Fibroblast of skin of left biceps (primary cell): ENCODE data around the gene IFFO2.

Source experiments
- DNase-seq, 2 experiments: peaks; one replicate each; pipeline ENCODE4 v3.0.0-alpha.2; 2013; ENCODE audit warnings: low read depth in 2 of 2

The IFFO2 gene

GRCh38 chr1:18972531-18972930 is 16.1 kb upstream of the IFFO2 start:
- no peak for DNase-seq

- no peak for DNase-seq
These were observed 14.3 kb upstream of the IFFO2 start for GRCh38 chr1:18970762-18971161.

GRCh38 chr1:18970358-18970757 is 13.9 kb upstream of the IFFO2 start:
- DNase-seq = no peak

GRCh38 chr1:18967066-18967690 is 10.7 kb upstream of the IFFO2 start:
- DNase-seq = no peak

GRCh38 chr1:18965206-18966173 is 9.0 kb upstream of the IFFO2 start:
- no peak for DNase-seq

GRCh38 chr1:18963968-18964367 is 7.5 kb upstream of the IFFO2 start:
- DNase-seq = no peak

- DNase-seq = no peak
These were observed 6.6 kb upstream of the IFFO2 start for GRCh38 chr1:18962855-18963737.

GRCh38 chr1:18962121-18962721 is 5.7 kb upstream of the IFFO2 start:
- DNase-seq = no peak

GRCh38 chr1:18960821-18961220 is 4.3 kb upstream of the IFFO2 start:
- no peak for DNase-seq

GRCh38 chr1:18960409-18960808 is 3.9 kb upstream of the IFFO2 start:
- DNase-seq = no peak

GRCh38 chr1:18959591-18959990 is 3.1 kb upstream of the IFFO2 start:
- DNase-seq = no peak

GRCh38 chr1:18957532-18958300 is 1.2 kb upstream of the IFFO2 start:
- DNase-seq = no peak

GRCh38 chr1:18957136-18957521 is 653 bp upstream of the IFFO2 start:
- DNase-seq = no peak

- no peak for DNase-seq
These were observed 859 bp downstream of the IFFO2 start for GRCh38 chr1:18955441-18956192.

- DNase-seq = no peak
These were observed 1.4 kb downstream of the IFFO2 start for GRCh38 chr1:18955131-18955440.

- no peak for DNase-seq
These were observed 2.0 kb downstream of the IFFO2 start for GRCh38 chr1:18954270-18955071.

- no peak for DNase-seq
These were observed 2.7 kb downstream of the IFFO2 start for GRCh38 chr1:18953731-18954231.

GRCh38 chr1:18951818-18952391 is 4.6 kb downstream of the IFFO2 start:
- no peak for DNase-seq

GRCh38 chr1:18951416-18951815 is 5.1 kb downstream of the IFFO2 start:
- DNase-seq = no peak
